Body of pancreas (tissue), 4 donors: ENCODE data around the gene NEB.

Source experiments
- POLR2A ChIP-seq, 3 donors: fragments of 450-650 bp; IDR thresholded peaks; one replicate each; pipeline ENCODE4 v1.6.1; 2016; ENCODE audit warnings: antibody characterized with exemption in 3 of 3, mild to moderate bottlenecking in 2 of 3
- TF ChIP-seq, protein P1 (sequence below), 7 experiments: fragments of 450-650 bp in 4 of 7; fragments of 200-600 bp in 3 of 7; sonication (generic) in 3 of 7; IDR thresholded peaks; one replicate each; pipeline ENCODE4 v1.5.1; 2016 to 2019; ENCODE audit warnings: antibody characterized with exemption in 7 of 7

DNA sequence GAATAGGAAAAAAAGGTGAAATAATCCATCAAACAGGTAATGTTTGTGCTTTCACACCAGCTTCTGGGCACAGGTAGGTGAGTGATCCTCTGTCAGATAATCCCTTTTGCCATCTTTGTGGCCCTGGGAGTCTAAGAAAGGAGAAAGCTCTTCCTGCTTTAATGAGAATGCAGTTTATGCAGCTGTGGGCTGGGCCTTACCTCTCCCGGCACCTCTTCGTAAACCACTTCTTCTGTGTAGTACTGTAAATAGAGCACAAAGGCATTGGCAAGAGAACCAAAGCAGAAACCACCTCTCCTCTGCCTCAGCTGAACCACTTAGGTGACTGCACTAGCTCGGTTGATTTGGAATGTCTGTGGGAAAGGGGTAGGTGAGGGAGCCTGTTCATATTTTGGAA lies 4.9 kb downstream of the NEB start:
- TF ChIP-seq, protein P1, sequence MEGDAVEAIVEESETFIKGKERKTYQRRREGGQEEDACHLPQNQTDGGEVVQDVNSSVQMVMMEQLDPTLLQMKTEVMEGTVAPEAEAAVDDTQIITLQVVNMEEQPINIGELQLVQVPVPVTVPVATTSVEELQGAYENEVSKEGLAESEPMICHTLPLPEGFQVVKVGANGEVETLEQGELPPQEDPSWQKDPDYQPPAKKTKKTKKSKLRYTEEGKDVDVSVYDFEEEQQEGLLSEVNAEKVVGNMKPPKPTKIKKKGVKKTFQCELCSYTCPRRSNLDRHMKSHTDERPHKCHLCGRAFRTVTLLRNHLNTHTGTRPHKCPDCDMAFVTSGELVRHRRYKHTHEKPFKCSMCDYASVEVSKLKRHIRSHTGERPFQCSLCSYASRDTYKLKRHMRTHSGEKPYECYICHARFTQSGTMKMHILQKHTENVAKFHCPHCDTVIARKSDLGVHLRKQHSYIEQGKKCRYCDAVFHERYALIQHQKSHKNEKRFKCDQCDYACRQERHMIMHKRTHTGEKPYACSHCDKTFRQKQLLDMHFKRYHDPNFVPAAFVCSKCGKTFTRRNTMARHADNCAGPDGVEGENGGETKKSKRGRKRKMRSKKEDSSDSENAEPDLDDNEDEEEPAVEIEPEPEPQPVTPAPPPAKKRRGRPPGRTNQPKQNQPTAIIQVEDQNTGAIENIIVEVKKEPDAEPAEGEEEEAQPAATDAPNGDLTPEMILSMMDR (IDR thresholded peaks at IDR 0.05), result no peak
- no peak for TF ChIP-seq POLR2A (IDR thresholded peaks at IDR 0.05)
